ENCODE data around the gene NEUROD2.

DNA sequence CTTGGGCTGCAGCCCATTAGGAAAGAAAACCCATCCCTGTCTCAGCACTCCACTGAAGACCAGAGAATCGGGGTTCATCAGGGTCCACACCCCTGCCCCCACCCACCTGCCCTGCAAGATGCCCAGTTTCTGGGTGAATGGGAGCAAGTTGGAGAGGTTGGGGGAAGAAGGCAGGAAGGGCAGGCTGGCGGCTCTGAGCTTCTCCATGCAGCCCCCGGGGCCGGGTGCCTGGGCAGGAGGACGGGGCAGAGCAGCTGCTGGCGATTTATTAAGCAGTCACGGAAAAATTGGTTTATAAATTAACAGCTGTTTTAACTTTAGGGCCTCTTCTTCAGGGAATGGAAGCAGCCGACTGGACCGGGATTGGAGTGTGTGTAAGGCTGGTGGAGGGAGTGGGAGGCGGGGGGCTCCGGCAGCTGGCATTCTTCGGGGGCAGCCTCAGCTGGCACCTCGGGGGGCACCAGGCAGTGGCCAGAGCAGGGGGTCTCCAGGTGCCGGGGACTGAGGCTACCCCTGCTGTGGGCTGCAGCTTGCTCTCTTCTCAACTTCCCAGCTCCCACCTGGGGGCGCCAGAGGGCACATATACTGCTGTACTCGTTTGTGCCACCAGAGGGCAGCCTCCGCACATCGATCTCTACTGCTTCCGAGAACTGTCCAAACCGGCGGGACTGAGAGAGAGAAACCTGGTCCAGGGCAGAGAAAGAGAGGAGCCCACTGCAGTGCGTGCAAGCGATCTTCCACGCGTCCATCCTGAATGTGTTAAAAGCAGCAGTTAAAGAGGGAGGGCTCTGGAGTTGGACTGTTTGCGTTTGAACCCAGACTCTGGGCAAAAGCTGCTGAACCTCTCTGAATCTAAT lies 14.0 kb upstream of the NEUROD2 start:
- TF ChIP-seq, protein P1, sequence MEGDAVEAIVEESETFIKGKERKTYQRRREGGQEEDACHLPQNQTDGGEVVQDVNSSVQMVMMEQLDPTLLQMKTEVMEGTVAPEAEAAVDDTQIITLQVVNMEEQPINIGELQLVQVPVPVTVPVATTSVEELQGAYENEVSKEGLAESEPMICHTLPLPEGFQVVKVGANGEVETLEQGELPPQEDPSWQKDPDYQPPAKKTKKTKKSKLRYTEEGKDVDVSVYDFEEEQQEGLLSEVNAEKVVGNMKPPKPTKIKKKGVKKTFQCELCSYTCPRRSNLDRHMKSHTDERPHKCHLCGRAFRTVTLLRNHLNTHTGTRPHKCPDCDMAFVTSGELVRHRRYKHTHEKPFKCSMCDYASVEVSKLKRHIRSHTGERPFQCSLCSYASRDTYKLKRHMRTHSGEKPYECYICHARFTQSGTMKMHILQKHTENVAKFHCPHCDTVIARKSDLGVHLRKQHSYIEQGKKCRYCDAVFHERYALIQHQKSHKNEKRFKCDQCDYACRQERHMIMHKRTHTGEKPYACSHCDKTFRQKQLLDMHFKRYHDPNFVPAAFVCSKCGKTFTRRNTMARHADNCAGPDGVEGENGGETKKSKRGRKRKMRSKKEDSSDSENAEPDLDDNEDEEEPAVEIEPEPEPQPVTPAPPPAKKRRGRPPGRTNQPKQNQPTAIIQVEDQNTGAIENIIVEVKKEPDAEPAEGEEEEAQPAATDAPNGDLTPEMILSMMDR (IDR thresholded peaks at IDR 0.05; ENCODE audit: insufficient read depth, low read depth, low read length), result peak; percentile 100
- no peak for TF ChIP-seq EZH2 (IDR thresholded peaks at IDR 0.05; ENCODE audit: insufficient read depth, low read length)

Measured in astrocyte (in vitro differentiated cells and primary cell).